Fibroblast of lung (primary cell): ENCODE results near the gene CLIC3.

Experiments used
- CTCF ChIP-seq, 2 donors: IDR thresholded peaks in 1 of 2; conservative IDR thresholded peaks in 1 of 2; 1 replicate in 1 of 2; 2 replicates in 1 of 2; pipeline ENCODE4 v1.5.1; 2011 to 2012; ENCODE audit warnings: low read length in 2 of 2, control low read depth in 1 of 2, inconsistent platforms in 1 of 2, low read depth in 1 of 2, mild to moderate bottlenecking in 1 of 2
- EZH2 ChIP-seq: IDR thresholded peaks from 2 replicates; pipeline ENCODE4 v1.5.1; 2012; ENCODE audit warnings: low read length, control low read depth, mild to moderate bottlenecking; ENCODE audit errors: missing control alignments

GRCh38 chr9:137040568-137040967, 44.2 kb upstream of the CLIC3 start:
- TF ChIP-seq CTCF (conservative IDR thresholded peaks at IDR 0.05 in 1 of 2, IDR thresholded peaks at IDR 0.05 in 1 of 2; ENCODE audit: low read depth in 1 of 2, low read length in 2 of 2) (no peak), EZH2 (no peak)
